Measurements from ENCODE around the gene TGFB1I1. TPM values are rescaled to one million over a fixed set of nuclear protein-coding genes. Genes with fewer than 3 reads are reported as not detected.

TGFB1I1 gene
- total RNA-seq, 2 donors from 2014 or later: 7.5 to 10.0 TPM

- H3K27me3 Mint-ChIP-seq (ENCODE audit: insufficient read depth): no peaks in the 10 kb centered on the region
- Histone ChIP-seq H3K9me3 (ENCODE audit: control insufficient read depth, low read length) (no peaks in the 10 kb centered on the region), H3K27me3 (ENCODE audit: control insufficient read depth, insufficient read depth, low read length, poor library complexity, severe bottlenecking) (no peaks in the 10 kb centered on the region), H3K36me3 (ENCODE audit: control insufficient read depth, insufficient read depth, low read length) (peaks cover 19% of the 10 kb centered on the region), H3K27ac (ENCODE audit: low read depth, low read length) (no peak overlapping the region), H3K4me1 (ENCODE audit: control insufficient read depth, insufficient read depth, low read length) (peaks cover 11% of the 10 kb centered on the region), H3K9ac (ENCODE audit: extremely low read depth, low read length, poor library complexity, severe bottlenecking) (no peak overlapping the region), H3K4me3 (ENCODE audit: low read length) (no peak overlapping the region)
- TF ChIP-seq, protein P1, sequence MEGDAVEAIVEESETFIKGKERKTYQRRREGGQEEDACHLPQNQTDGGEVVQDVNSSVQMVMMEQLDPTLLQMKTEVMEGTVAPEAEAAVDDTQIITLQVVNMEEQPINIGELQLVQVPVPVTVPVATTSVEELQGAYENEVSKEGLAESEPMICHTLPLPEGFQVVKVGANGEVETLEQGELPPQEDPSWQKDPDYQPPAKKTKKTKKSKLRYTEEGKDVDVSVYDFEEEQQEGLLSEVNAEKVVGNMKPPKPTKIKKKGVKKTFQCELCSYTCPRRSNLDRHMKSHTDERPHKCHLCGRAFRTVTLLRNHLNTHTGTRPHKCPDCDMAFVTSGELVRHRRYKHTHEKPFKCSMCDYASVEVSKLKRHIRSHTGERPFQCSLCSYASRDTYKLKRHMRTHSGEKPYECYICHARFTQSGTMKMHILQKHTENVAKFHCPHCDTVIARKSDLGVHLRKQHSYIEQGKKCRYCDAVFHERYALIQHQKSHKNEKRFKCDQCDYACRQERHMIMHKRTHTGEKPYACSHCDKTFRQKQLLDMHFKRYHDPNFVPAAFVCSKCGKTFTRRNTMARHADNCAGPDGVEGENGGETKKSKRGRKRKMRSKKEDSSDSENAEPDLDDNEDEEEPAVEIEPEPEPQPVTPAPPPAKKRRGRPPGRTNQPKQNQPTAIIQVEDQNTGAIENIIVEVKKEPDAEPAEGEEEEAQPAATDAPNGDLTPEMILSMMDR (conservative IDR thresholded peaks at IDR 0.05): no peak
- peak overlapping the region; percentile 39 for H3K27ac Mint-ChIP-seq
- peaks cover 3% of the 10 kb centered on the region for H3K36me3 Mint-ChIP-seq (ENCODE audit: low read depth)
- peak overlapping the region; percentile 2 for H3K4me3 Mint-ChIP-seq
- DNase-seq: peak; percentile 68
- 59 to 64% methylated on average over 8 to 20 of the region's 20 CpGs for WGBS, 2 experiments (ENCODE audit: insufficient coverage in 1 of 2, insufficient read length in 1 of 2)
- H3K4me1 Mint-ChIP-seq: peaks cover 24% of the 10 kb centered on the region
- H3K9me3 Mint-ChIP-seq: no peaks in the 10 kb centered on the region
Measured at GRCh38 chr16:31453255-31454204, 18.4 kb upstream of the TGFB1I1 start.

DNA sequence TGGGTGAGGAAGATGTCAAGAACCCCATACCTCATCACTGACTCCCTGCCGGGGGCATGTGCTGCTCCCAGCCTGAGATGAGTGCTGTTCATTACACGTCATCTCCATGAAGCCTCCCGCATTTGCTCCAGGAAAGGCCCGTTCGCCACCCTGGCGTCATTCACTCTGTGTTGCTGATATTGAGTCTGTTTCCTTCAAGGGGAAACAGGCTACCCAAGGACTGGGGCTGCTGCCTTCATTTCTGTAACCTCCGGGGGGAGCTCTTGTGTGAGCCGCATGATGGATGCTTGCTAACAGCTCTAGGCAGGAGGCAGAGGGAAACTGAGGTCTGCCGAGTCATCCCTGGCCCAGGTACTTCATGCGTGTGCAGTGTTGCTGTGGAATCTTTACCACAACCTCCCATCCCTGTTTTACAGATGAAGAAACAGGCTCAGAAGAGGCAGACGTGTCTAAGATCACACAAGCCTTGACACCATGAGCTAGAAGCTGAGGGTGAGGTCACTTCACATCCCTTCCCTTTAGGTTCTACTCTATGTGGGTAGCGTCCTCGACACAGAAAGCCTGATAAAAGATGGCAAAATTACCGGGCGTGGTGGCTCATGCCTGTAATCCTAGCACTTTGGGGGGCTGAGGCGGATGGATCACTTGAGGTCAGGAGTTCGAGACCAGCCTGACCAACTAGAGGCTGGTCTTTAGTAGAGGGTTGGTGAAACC is 16.2 kb upstream of the TGFB1I1 start:
- peak; percentile 77 for DNase-seq
- Mint-ChIP-seq H3K9me3 (no peaks in the 10 kb centered on the region), H3K4me1 (peaks cover 27% of the 10 kb centered on the region), H3K27ac (no peak overlapping the region), H3K4me3 (no peak overlapping the region), H3K27me3 (ENCODE audit: insufficient read depth) (no peaks in the 10 kb centered on the region), H3K36me3 (ENCODE audit: low read depth) (peaks cover 3% of the 10 kb centered on the region)
- Histone ChIP-seq H3K9me3 (ENCODE audit: control insufficient read depth, low read length) (no peaks in the 10 kb centered on the region), H3K4me3 (ENCODE audit: low read length) (no peak overlapping the region), H3K27me3 (ENCODE audit: control insufficient read depth, insufficient read depth, low read length, poor library complexity, severe bottlenecking) (no peaks in the 10 kb centered on the region), H3K36me3 (ENCODE audit: control insufficient read depth, insufficient read depth, low read length) (peaks cover 19% of the 10 kb centered on the region), H3K4me1 (ENCODE audit: control insufficient read depth, insufficient read depth, low read length) (peaks cover 11% of the 10 kb centered on the region), H3K9ac (ENCODE audit: extremely low read depth, low read length, poor library complexity, severe bottlenecking) (no peak overlapping the region), H3K27ac (ENCODE audit: low read depth, low read length) (no peak overlapping the region)
- TF ChIP-seq, protein P1 (conservative IDR thresholded peaks at IDR 0.05): peak; percentile 76
- WGBS, 2 experiments (ENCODE audit: insufficient coverage in 1 of 2, insufficient read length in 1 of 2): 90 to 94% methylated on average over 12 to 17 of the region's 17 CpGs

DNA sequence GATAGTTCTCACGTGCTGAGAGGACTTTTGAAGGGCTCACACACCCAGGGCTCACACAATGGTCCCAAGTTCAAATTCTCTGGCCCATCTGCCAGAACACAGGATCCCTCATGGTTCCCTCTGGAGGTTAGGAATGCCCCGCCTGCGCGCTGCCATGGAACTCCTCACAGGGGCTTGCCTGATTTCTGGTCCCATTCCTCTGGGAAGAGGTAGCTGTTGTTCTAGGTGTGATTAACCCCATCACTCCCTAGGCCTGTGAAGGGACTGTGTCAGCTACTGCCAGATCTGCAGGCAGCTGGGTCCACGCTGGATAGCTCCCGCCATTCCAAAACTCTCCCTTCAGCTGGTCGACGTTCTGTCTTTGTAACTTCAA is 15.0 kb upstream of the TGFB1I1 start:
- H3K9me3 Mint-ChIP-seq: no peaks in the 10 kb centered on the region
- WGBS, 2 experiments (ENCODE audit: insufficient coverage in 1 of 2, insufficient read length in 1 of 2): 90 to 92% methylated on average over 7 to 8 of the region's 8 CpGs
- Histone ChIP-seq H3K27me3 (ENCODE audit: control insufficient read depth, insufficient read depth, low read length, poor library complexity, severe bottlenecking) (no peaks in the 10 kb centered on the region), H3K9ac (ENCODE audit: extremely low read depth, low read length, poor library complexity, severe bottlenecking) (no peak overlapping the region), H3K4me3 (ENCODE audit: low read length) (peak overlapping the region; percentile 89), H3K4me1 (ENCODE audit: control insufficient read depth, insufficient read depth, low read length) (peaks cover 11% of the 10 kb centered on the region), H3K9me3 (ENCODE audit: control insufficient read depth, low read length) (no peaks in the 10 kb centered on the region), H3K36me3 (ENCODE audit: control insufficient read depth, insufficient read depth, low read length) (peaks cover 24% of the 10 kb centered on the region), H3K27ac (ENCODE audit: low read depth, low read length) (no peak overlapping the region)
- H3K27ac Mint-ChIP-seq: no peak overlapping the region
- no peak overlapping the region for H3K4me3 Mint-ChIP-seq
- peaks cover 3% of the 10 kb centered on the region for H3K36me3 Mint-ChIP-seq (ENCODE audit: low read depth)
- TF ChIP-seq, protein P1 (conservative IDR thresholded peaks at IDR 0.05): no peak
- no peaks in the 10 kb centered on the region for H3K27me3 Mint-ChIP-seq (ENCODE audit: insufficient read depth)
- H3K4me1 Mint-ChIP-seq: peaks cover 21% of the 10 kb centered on the region
- no peak for DNase-seq
